GM21825 (cell line): Measurements from ENCODE around the gene DPPA4.

Experiments
- ATAC-seq: cut with Tn5 transposase; IDR thresholded peaks from one replicate; pipeline ENCODE4 v1.9.1; 2021; ENCODE audit warnings: mild to moderate bottlenecking, moderate library complexity; ENCODE audit not compliant: unreplicated experiment

Gene DPPA4

GRCh38 chr3:109339714-109340648, 2.6 kb upstream of the DPPA4 start:
- no peak for ATAC-seq

- ATAC-seq = no peak
These were observed 1.9 kb upstream of the DPPA4 start for GRCh38 chr3:109339197-109339596.

DNA sequence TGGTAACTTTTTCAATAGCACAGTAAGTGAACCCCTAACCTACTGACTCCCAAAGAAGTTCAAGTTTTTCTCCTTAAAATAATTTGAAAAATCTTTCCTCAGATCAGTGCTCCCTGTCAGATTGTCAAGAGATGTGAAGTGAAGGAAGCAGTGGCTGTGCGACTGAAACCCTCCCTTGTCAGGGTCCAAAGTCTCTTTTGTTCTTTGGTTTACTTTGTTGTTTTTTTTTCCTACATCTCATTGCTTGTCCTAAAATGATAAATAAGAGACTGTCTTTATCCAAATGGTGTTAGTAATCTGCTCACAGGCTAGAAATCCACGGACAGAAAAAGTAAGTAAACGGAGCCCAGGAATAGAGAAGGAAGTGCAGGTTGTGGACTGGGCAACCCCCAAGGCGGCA, 976 bp upstream of the DPPA4 start:
- no peak for ATAC-seq

GRCh38 chr3:109336291-109336861, 970 bp downstream of the DPPA4 start:
- ATAC-seq = no peak

DNA sequence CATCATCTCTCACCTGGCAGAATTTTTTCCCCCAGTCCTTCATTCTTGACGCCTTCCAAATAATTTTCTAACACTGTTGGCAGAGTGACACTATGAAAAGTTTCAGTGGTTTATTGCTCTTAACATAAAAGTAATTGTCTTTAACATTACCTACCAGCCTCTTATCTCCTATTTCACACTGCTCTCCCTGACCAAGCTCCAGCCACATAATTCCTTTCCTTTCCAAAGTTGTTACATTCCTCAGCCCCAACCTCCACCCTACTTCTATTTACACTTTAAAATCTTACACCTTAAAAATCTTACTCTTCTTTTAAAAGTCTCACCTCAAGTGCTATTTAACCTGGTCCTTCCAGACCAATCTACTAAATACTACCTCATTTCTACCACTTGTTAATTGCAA, 2.8 kb downstream of the DPPA4 start:
- ATAC-seq = no peak

DNA sequence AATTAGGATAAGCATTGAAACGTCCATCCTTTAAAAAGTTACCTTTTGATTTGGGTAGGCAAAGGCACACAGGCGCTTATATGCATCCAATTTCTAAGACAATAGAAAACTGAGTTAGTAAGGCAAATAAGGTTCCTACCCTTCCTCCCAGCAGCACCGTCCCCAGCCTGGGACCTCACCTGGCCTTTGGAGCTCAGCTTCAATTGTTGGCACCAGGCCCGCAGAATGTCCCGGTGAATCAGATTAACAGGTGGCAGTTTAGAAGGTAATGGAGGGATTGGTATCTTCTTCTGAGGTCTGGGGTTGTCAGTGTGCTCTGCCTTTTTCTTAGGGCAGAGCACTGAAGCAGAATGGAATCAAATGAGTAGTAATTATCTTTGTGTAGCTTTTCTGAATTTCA, 5.7 kb downstream of the DPPA4 start:
- no peak for ATAC-seq

DNA sequence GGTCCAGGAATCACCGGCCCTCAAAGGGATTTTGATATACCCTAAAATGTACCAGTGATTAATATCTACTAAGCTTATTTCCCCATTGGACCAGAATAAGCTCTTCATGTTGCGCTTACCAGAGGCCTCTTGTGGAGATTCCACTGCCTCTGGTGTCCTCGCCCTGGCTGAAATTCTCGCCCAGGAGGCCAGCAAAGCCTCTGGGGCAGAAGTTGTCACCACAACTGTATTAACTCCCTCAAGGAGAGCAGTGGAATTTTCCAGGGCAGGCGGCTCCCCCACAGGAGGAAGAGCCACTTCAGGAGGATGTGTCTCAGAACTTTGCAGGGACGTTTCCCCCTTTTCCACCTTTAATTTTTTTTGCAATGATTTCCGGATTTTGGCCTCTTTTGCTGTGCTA, 6.9 kb downstream of the DPPA4 start:
- ATAC-seq = no peak

GRCh38 chr3:109328202-109328601, 9.1 kb downstream of the DPPA4 start:
- ATAC-seq = no peak

DNA sequence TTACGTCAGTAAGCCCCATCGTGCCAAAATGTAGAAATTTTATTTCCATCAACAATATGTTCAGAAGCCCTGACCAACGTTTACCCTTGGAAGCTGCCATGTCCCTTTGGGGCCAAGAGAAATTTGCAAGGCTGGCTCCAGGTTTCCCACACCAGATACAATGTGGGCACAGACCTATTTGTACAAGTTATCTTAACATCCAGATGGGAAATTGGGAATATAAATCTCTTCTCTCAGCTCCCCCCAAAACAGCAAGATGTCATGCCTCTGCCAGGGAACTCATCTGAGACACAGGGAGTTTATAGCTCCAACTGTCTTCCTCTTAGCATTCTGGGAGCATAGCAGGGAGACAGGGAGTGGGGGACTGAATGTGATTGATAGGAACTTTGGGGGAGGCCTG, 11.7 kb downstream of the DPPA4 start:
- no peak for ATAC-seq

- no peak for ATAC-seq
These were observed 12.2 kb downstream of the DPPA4 start for GRCh38 chr3:109325109-109325508.

DNA sequence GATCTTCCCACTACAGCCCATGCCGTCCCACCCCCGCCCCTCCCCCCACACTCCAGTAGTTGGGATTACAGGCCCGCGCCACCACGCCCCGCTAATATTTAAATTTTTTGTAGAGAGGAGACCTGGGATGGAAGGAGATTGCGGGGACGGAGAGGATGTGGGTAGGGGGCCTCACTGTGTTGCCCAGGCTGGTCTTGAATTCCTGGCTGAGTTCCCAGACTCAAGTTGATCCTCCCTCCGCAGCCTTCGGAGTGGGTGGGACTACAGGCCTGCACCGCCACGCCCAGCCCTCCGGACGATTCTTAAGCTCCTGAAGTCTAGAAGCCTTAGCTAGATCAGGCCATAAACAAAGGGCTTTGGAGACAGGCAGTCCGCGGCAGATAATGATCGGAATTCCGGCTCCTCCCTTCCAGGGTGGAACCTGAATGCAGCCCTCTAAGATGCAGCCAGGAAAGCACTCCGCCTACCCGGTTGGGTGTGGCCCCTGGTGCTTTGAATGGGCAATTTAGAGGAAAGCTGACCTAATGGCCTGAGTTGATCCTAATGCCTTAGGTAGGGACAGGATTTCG, 21.1 kb downstream of the DPPA4 start, which contains the start of gene DPPA2:
DPPA2 (minus strand) TSS at position 356 of the 569 bp plus-strand sequence. CDS start 1,975 bp downstream, outside the sequence.
- no peak for ATAC-seq

GRCh38 chr3:109313061-109313460, 24.3 kb downstream of the DPPA4 start:
- ATAC-seq = no peak

DNA sequence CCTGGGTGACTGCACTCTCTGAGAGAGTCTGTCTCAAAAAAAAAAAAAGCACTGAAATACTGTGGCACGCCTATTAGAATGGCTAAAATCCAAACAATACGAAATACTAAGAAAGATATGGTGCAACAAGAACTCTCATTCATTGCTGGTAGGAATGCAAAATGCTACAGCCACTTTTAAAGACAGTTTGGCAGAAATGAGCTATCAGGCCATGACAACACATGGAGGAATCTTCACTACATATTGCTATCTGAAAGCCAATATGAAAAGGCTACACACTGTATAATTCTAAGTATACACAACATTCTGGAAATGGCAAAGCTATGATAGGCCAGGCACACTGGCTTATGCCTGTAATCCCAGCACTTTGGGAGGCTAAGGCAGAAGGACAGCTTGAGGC, 39.9 kb downstream of the DPPA4 start:
- ATAC-seq = no peak

DNA sequence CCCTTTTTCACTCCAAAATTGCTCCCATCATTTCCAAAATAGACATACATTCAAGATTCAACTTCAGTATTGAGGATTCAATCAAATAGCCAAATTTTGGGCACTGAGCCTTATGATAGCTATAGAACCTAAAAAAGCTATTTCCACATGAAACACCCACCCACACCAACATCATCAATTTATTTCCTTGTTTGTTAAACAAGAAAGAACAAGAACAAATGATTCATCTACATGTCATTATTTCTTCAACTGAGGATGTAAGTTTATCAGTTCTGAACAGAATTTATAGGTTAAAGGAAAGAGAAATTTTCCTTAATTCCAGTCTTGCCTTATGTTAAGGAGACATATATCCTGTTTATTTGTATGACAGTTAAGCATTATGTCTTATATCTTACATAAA, 53.3 kb downstream of the DPPA4 start:
- no peak for ATAC-seq

- no peak for ATAC-seq
These were observed 58.8 kb downstream of the DPPA4 start for GRCh38 chr3:109278546-109278945.

DNA sequence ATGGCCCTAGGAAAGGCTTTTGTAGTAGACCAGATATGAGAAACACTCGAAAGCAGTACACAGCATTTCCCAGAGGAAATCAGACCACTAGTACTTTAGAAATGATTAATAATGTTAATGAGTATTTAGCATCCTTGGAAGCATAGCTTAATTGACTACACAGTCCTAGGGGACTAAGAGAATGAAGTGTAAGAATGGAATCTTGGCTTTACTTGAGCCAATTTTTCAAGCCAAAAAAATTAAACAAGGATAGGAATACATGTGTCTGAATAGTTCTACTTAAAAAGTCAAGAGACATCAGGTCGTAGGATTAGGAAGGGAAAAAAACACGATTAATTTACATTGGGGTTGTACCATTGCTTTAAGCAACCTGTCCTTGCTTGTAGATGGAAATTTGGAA, 59.2 kb downstream of the DPPA4 start:
- ATAC-seq = no peak
